Fibroblast of mammary gland (primary cell): Measurements from ENCODE around the gene SAPCD2.
"Not testable (repeated sequence)": the region's sequence is repeated elsewhere in the genome, so short reads cannot be mapped to it uniquely, and the experiment has no call there.

Experiments used
- DNase-seq: peaks from one replicate; pipeline ENCODE4 v3.0.0-alpha.2; 2010; ENCODE audit warnings: low read depth
- H3K4me3 ChIP-seq: 2 replicates; pipeline ENCODE4 v1.5.1; 2011; ENCODE audit warnings: low read depth, mild to moderate bottlenecking, low read length, moderate library complexity; ENCODE audit not compliant: control insufficient read depth
- TF ChIP-seq, protein P1 (sequence below): conservative IDR thresholded peaks from 2 replicates; pipeline ENCODE4 v1.5.1; 2011; ENCODE audit warnings: low read depth, low read length, inconsistent platforms; ENCODE audit not compliant: control insufficient read depth, insufficient read depth

The SAPCD2 gene

DNA sequence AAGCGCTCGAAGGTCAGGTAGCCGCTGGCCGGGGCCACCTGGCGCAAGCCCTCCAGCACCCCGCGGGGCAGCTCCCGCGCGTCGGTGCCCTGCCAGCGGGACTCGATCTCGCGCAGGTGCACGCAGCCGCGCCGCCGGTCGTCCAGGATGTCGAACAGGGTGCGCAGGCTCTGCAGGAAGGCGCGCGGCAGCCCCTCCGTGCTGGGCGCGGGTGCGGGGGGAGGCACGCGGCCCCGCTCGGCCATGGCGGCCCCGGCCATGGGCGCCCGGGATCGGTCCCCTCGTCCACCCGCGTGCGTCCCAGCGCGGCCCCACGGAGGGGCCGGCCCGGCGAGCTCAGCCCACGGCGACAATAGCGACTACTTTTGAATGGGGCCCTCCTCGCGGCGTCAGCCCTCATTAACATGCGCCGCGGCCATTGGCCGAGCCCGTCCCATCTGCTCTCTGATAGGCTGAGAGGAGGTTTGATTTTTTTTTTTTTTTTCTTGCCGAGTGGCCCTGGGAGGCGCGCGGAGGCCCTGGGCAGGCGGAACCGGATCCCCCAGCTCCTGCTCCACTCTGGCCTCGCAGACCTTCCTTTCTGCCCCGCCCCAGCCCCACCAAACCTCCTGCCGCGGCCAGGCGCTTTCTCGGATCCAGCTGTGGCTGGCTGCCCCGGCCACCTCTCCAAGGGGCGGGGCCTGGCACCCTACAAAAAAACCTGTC is at the start of gene SAPCD2:
Gene SAPCD2 (minus strand): TSS at position 357 of the 705 bp plus-strand sequence. CDS start 97 bp downstream, at position 260.
- H3K4me3 ChIP-seq: peak within 1 kb of the TSS; percentile 41
- peak; percentile 77 for DNase-seq
- TF ChIP-seq, protein P1, sequence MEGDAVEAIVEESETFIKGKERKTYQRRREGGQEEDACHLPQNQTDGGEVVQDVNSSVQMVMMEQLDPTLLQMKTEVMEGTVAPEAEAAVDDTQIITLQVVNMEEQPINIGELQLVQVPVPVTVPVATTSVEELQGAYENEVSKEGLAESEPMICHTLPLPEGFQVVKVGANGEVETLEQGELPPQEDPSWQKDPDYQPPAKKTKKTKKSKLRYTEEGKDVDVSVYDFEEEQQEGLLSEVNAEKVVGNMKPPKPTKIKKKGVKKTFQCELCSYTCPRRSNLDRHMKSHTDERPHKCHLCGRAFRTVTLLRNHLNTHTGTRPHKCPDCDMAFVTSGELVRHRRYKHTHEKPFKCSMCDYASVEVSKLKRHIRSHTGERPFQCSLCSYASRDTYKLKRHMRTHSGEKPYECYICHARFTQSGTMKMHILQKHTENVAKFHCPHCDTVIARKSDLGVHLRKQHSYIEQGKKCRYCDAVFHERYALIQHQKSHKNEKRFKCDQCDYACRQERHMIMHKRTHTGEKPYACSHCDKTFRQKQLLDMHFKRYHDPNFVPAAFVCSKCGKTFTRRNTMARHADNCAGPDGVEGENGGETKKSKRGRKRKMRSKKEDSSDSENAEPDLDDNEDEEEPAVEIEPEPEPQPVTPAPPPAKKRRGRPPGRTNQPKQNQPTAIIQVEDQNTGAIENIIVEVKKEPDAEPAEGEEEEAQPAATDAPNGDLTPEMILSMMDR: no peak

- not testable (repeated sequence) for H3K4me3 ChIP-seq, DNase-seq
These were observed 47.8 kb upstream of the SAPCD2 start for GRCh38 chr9:137118092-137118603.

- H3K4me3 ChIP-seq: no peak overlapping the region
- TF ChIP-seq, protein P1: no peak
- DNase-seq: no peak
These were observed 46.9 kb upstream of the SAPCD2 start for GRCh38 chr9:137117269-137117731.

DNA sequence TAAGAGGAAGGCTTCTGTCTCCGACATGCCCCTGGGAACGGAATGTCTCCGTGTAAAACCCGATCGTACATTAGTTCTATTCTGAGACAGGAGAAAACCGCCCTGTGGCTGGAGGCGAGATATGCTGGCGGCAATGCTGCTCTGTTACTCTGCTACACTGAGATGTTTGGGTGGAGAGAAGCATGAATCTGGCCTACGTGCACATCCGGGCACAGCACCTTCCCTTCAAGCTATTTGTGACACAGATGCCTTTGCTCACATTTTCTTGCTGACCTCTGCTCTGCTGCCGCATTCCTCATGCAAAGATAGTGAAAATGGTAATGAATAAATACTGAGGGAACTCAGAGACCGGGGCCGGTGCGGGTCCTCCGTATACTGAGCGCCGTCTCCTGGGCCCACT is 46.4 kb upstream of the SAPCD2 start:
- no peak for DNase-seq
- no peak overlapping the region for H3K4me3 ChIP-seq
- TF ChIP-seq, protein P1: no peak

DNA sequence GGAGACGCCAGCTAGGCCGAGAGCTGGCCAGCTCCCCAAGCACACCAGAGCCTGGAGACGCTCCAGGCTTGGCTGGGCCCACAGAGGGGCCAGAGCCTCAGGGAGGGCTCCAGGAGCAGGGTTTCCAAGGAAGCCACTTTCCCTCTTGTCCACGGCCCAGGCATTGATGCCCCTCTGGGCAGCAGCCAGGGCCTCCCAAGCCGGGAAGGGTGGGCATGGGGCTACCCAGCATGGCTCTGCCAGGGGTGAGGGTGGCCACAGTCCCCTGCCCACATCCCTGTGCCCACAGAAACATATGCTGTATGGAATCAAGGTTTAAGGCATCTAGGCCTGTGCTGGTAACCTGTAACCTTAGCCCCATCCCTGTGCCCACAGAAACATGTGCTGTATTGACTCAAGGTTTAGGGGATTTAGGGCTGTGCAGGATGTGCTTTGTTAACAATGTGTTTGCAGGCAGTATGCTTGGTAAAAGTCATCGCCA is 45.7 kb upstream of the SAPCD2 start:
- no peak for DNase-seq
- H3K4me3 ChIP-seq: no peak overlapping the region
- TF ChIP-seq, protein P1: no peak

- no peak for DNase-seq
- TF ChIP-seq, protein P1: no peak
- no peak overlapping the region for H3K4me3 ChIP-seq
These were observed 45.2 kb upstream of the SAPCD2 start for GRCh38 chr9:137115394-137116026.

- H3K4me3 ChIP-seq: peak within 1 kb of the TSS; percentile 41
- TF ChIP-seq, protein P1: no peak
- peak; percentile 30 for DNase-seq
These were observed 44.4 kb upstream of the SAPCD2 start, which contains the start of gene DPP7 for GRCh38 chr9:137114613-137115393. Gene DPP7, minus strand, starts transcription at chr9:137114733. Its CDS starts 20 bp downstream, at chr9:137114713.
